K562 (cell line): Measurements from ENCODE around the gene GPC2.

Experiments
- FOS ChIP-seq: IDR thresholded peaks from 3 replicates; pipeline ENCODE4 v1.6.1; 2011; ENCODE audit not compliant: insufficient read length; ENCODE audit errors: extremely low read depth
- ZNF124 ChIP-seq: sonication (generic); formaldehyde crosslinking; IDR thresholded peaks from 2 replicates; pipeline ENCODE4 v1.8.1; 2022; ENCODE audit warnings: missing genetic modification reagents
- ZNF561 ChIP-seq: fragments of 450-650 bp; formaldehyde crosslinking; conservative IDR thresholded peaks from 2 replicates; pipeline ENCODE4 v1.4.0; 2020; ENCODE audit warnings: mild to moderate bottlenecking, moderate library complexity
- TF ChIP-seq, protein P1 (sequence below): fragments of 450-650 bp; IDR thresholded peaks from 2 replicates; pipeline ENCODE4 v1.6.1; 2017; ENCODE audit warnings: antibody characterized with exemption
- TF ChIP-seq, protein P2 (sequence below): fragments of 150-350 bp; IDR thresholded peaks from 2 replicates; pipeline ENCODE4 v1.6.1; 2014; ENCODE audit warnings: low read depth, mild to moderate bottlenecking, low read length, borderline replicate concordance
- TF ChIP-seq, protein P3 (sequence below), 3 experiments: IDR thresholded peaks in 2 of 3; conservative IDR thresholded peaks in 1 of 3; 2 replicates each; pipeline ENCODE4 v1.5.1; 2011 to 2012; ENCODE audit warnings: low read length in 3 of 3, mild to moderate bottlenecking in 3 of 3, control low read depth in 2 of 3, improper control_type of control experiment in 1 of 3, inconsistent platforms in 1 of 3, low read depth in 1 of 3, mixed read lengths in 1 of 3, moderate library complexity in 1 of 3; ENCODE audit not compliant: insufficient read depth in 2 of 3

DNA sequence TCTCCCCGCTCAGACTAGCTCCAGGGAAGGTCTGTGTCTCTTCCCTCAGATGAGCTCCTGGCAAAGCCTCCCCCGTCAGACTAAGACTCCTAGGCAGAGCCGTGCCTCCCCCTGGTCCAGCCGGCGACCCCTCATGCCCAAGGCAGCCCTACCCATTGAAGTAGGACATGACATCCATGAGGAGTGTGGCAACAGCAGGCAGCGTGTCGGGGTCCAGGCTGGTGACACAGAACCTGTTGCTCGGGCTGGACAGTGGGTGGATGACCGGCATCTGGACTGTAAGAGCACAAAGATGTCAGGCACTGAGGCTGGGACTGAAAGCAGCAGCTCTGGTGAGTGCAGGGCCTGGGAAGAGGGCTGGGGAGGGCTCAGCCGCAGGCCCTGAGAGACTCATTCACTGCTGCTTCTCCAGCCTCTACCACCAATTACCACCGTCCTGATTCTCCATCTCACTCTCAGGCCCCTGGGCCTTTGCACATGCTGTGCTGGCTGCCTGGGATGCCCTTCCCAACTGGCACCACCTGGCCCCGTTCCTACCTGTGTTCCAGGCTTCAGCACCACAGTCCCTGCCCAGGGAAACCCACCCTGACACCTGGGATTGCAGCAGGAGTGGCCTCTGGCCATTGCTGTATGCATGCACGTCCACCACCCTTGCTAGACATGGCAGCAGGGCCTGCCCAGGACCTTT lies 45.4 kb upstream of the GPC2 start:
- TF ChIP-seq ZNF561 (CRISPR knock-in tag) (no peak), FOS (no peak), ZNF124 (CRISPR knock-in tag) (no peak)
- TF ChIP-seq, protein P1, sequence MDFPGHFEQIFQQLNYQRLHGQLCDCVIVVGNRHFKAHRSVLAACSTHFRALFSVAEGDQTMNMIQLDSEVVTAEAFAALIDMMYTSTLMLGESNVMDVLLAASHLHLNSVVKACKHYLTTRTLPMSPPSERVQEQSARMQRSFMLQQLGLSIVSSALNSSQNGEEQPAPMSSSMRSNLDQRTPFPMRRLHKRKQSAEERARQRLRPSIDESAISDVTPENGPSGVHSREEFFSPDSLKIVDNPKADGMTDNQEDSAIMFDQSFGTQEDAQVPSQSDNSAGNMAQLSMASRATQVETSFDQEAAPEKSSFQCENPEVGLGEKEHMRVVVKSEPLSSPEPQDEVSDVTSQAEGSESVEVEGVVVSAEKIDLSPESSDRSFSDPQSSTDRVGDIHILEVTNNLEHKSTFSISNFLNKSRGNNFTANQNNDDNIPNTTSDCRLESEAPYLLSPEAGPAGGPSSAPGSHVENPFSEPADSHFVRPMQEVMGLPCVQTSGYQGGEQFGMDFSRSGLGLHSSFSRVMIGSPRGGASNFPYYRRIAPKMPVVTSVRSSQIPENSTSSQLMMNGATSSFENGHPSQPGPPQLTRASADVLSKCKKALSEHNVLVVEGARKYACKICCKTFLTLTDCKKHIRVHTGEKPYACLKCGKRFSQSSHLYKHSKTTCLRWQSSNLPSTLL = no peak
- TF ChIP-seq, protein P2, sequence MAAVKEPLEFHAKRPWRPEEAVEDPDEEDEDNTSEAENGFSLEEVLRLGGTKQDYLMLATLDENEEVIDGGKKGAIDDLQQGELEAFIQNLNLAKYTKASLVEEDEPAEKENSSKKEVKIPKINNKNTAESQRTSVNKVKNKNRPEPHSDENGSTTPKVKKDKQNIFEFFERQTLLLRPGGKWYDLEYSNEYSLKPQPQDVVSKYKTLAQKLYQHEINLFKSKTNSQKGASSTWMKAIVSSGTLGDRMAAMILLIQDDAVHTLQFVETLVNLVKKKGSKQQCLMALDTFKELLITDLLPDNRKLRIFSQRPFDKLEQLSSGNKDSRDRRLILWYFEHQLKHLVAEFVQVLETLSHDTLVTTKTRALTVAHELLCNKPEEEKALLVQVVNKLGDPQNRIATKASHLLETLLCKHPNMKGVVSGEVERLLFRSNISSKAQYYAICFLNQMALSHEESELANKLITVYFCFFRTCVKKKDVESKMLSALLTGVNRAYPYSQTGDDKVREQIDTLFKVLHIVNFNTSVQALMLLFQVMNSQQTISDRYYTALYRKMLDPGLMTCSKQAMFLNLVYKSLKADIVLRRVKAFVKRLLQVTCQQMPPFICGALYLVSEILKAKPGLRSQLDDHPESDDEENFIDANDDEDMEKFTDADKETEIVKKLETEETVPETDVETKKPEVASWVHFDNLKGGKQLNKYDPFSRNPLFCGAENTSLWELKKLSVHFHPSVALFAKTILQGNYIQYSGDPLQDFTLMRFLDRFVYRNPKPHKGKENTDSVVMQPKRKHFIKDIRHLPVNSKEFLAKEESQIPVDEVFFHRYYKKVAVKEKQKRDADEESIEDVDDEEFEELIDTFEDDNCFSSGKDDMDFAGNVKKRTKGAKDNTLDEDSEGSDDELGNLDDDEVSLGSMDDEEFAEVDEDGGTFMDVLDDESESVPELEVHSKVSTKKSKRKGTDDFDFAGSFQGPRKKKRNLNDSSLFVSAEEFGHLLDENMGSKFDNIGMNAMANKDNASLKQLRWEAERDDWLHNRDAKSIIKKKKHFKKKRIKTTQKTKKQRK = no peak
- TF ChIP-seq, protein P3, sequence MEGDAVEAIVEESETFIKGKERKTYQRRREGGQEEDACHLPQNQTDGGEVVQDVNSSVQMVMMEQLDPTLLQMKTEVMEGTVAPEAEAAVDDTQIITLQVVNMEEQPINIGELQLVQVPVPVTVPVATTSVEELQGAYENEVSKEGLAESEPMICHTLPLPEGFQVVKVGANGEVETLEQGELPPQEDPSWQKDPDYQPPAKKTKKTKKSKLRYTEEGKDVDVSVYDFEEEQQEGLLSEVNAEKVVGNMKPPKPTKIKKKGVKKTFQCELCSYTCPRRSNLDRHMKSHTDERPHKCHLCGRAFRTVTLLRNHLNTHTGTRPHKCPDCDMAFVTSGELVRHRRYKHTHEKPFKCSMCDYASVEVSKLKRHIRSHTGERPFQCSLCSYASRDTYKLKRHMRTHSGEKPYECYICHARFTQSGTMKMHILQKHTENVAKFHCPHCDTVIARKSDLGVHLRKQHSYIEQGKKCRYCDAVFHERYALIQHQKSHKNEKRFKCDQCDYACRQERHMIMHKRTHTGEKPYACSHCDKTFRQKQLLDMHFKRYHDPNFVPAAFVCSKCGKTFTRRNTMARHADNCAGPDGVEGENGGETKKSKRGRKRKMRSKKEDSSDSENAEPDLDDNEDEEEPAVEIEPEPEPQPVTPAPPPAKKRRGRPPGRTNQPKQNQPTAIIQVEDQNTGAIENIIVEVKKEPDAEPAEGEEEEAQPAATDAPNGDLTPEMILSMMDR (IDR thresholded peaks at IDR 0.05 in 2 of 3, conservative IDR thresholded peaks at IDR 0.05 in 1 of 3; ENCODE audit: insufficient read depth in 2 of 3, low read depth in 1 of 3, low read length in 3 of 3) = no peak
